WTC11 (cell line): ENCODE results near the gene TMCC2. TPM values are rescaled to one million over a fixed set of nuclear protein-coding genes. Genes with fewer than 3 reads are reported as not detected.

Experiments
- ATAC-seq: fragments of 200-7000 bp; cut with Tn5 transposase; 2 replicates; pipeline ENCODE4 v1.10.0; 2021; ENCODE audit warnings: mild to moderate bottlenecking, moderate library complexity
- CTCF ChIA-PET: fragments of 300-600 bp; sonication (Branson Sonifier 250); formaldehyde crosslinking; loops from one replicate; lab custom pipeline; 2021; ENCODE audit warnings: antibody characterized with exemption; lab: Charles Lee
- POLR2A ChIA-PET: fragments of 350-600 bp; sonication (Branson Sonifier 250); formaldehyde crosslinking; loops from one replicate; lab custom pipeline; 2021; ENCODE audit warnings: antibody characterized with exemption; lab: Charles Lee
- DNase-seq: peaks from one replicate; pipeline ENCODE4 v3.0.0; 2021; ENCODE audit warnings: low spot score
- H3K27ac Mint-ChIP-seq: 2 replicates; pipeline ENCODE4 v1.8.0; 2021; ENCODE audit warnings: mixed read lengths
- H3K27me3 Mint-ChIP-seq: 2 replicates; pipeline ENCODE4 v1.8.0; 2021; ENCODE audit warnings: low read depth, mild to moderate bottlenecking, moderate library complexity, mixed read lengths
- H3K36me3 Mint-ChIP-seq: 2 replicates; pipeline ENCODE4 v1.8.0; 2021; ENCODE audit warnings: mixed read lengths
- H3K4me1 Mint-ChIP-seq: 2 replicates; pipeline ENCODE4 v1.8.0; 2022; ENCODE audit warnings: mixed read lengths
- H3K4me3 Mint-ChIP-seq: 2 replicates; pipeline ENCODE4 v1.8.0; 2021; ENCODE audit warnings: mild to moderate bottlenecking, moderate library complexity, mixed read lengths
- H3K9me3 Mint-ChIP-seq: 2 replicates; pipeline ENCODE4 v1.8.0; 2021; ENCODE audit warnings: mixed read lengths
- ATF6 ChIP-seq: sonication (generic); formaldehyde crosslinking; IDR thresholded peaks from 2 replicates; pipeline ENCODE4 v1.8.1; 2023; ENCODE audit warnings: mild to moderate bottlenecking, missing genetic modification reagents
- CTCF ChIP-seq: fragments of 200-600 bp; IDR thresholded peaks from 2 replicates; pipeline ENCODE4 v1.8.0; 2022; ENCODE audit warnings: antibody characterized with exemption
- EMX1 ChIP-seq: fragments of 250-450 bp; sonication (Bioruptor Pico); IDR thresholded peaks from 2 replicates; pipeline ENCODE4 v1.8.0; 2021; ENCODE audit warnings: mild to moderate bottlenecking
- ERG ChIP-seq: fragments of 250-450 bp; sonication (Bioruptor Pico); IDR thresholded peaks from 2 replicates; pipeline ENCODE4 v1.8.0; 2021; ENCODE audit warnings: mild to moderate bottlenecking
- FOXP4 ChIP-seq: sonication (generic); formaldehyde crosslinking; IDR thresholded peaks from 2 replicates; pipeline ENCODE4 v1.8.0; 2022; ENCODE audit warnings: mild to moderate bottlenecking, missing genetic modification reagents
- GABPB1 ChIP-seq: sonication (generic); formaldehyde crosslinking; IDR thresholded peaks from 2 replicates; pipeline ENCODE4 v1.8.1; 2023; ENCODE audit warnings: mild to moderate bottlenecking, missing genetic modification reagents
- HMGA2 ChIP-seq: fragments of 250-450 bp; sonication (Bioruptor Pico); IDR thresholded peaks from 2 replicates; pipeline ENCODE4 v1.4.0; 2021; ENCODE audit warnings: mild to moderate bottlenecking, moderate library complexity
- MXD4 ChIP-seq: fragments of 250-450 bp; sonication (Bioruptor Pico); IDR thresholded peaks from 2 replicates; pipeline ENCODE4 v1.8.0; 2021; ENCODE audit warnings: mild to moderate bottlenecking, moderate library complexity, borderline replicate concordance
- MYBL2 ChIP-seq: sonication (generic); formaldehyde crosslinking; IDR thresholded peaks from 2 replicates; pipeline ENCODE4 v1.8.1; 2023; ENCODE audit warnings: mild to moderate bottlenecking, moderate library complexity, missing genetic modification reagents
- NFYB ChIP-seq: sonication (generic); formaldehyde crosslinking; conservative IDR thresholded peaks from 2 replicates; pipeline ENCODE4 v1.8.0; 2022; ENCODE audit warnings: low read depth, missing genetic modification reagents
- OVOL2 ChIP-seq: fragments of 250-450 bp; sonication (Bioruptor Pico); IDR thresholded peaks from 2 replicates; pipeline ENCODE4 v1.9.0; 2021; ENCODE audit warnings: mild to moderate bottlenecking, borderline replicate concordance
- SMAD4 ChIP-seq: sonication (generic); formaldehyde crosslinking; IDR thresholded peaks from 2 replicates; pipeline ENCODE4 v1.8.0; 2022; ENCODE audit warnings: mild to moderate bottlenecking, missing genetic modification reagents
- TEAD1 ChIP-seq: sonication (generic); formaldehyde crosslinking; IDR thresholded peaks from 2 replicates; pipeline ENCODE4 v1.8.0; 2022; ENCODE audit warnings: mild to moderate bottlenecking, missing genetic modification reagents
- ZNF263 ChIP-seq: sonication (generic); formaldehyde crosslinking; IDR thresholded peaks from 2 replicates; pipeline ENCODE4 v1.8.1; 2022; ENCODE audit warnings: low read depth, mild to moderate bottlenecking, moderate library complexity, missing genetic modification reagents
- ZNF396 ChIP-seq: fragments of 250-450 bp; sonication (Bioruptor Pico); IDR thresholded peaks from 2 replicates; pipeline ENCODE4 v1.8.0; 2021; ENCODE audit warnings: mild to moderate bottlenecking, moderate library complexity, borderline replicate concordance
- ZSCAN18 ChIP-seq: fragments of 250-450 bp; sonication (Bioruptor Pico); IDR thresholded peaks from 2 replicates; pipeline ENCODE4 v2.1.2; 2022; ENCODE audit warnings: mild to moderate bottlenecking, moderate library complexity
- total RNA-seq: library from RNA; stranded (reverse); gene quantifications from 3 replicates; pipeline ENCODE4 v1.2.3, GENCODE V29; 2021
- TF ChIP-seq, protein P1 (sequence below): fragments of 250-450 bp; sonication (Bioruptor Pico); IDR thresholded peaks from 2 replicates; pipeline ENCODE4 v1.9.0; 2021; ENCODE audit warnings: mild to moderate bottlenecking
- TF ChIP-seq, protein P2 (sequence below): sonication (generic); formaldehyde crosslinking; IDR thresholded peaks from 2 replicates; pipeline ENCODE4 v1.8.0; 2023; ENCODE audit warnings: mild to moderate bottlenecking, missing genetic modification reagents

Gene TMCC2
- total RNA-seq, 1 experiment from 2014 or later: 9.5 TPM

DNA sequence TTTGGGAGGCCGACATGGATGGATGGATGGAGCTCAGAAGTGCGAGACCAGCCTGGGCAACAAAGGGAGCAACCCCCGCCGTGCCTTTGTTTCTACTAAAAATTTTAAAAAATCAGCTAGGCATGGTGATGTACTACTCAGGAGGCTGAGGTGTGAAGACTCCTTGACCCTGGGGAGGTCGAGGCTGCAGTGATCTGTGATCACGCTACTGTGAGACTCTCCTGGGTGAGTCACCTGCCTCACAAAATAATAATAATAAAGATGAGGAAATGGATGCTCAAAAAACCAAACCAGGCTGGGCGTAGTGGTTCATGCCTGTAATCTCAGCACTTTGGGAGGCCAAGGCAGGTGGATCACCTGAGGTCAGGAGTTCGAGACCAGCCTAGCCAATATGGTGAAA is 35.5 kb upstream of the TMCC2 start:
- no peaks in the 10 kb centered on the region for H3K27me3 Mint-ChIP-seq
- no peak for TF ChIP-seq ATF6 (CRISPR knock-in tag)
- no peak for TF ChIP-seq SMAD4
- TF ChIP-seq GABPB1 (CRISPR knock-in tag): no peak
- no peak for TF ChIP-seq ZNF263 (CRISPR knock-in tag)
- TF ChIP-seq NFYB (CRISPR knock-in tag): no peak
- TF ChIP-seq MYBL2 (CRISPR knock-in tag): no peak
- no peak for TF ChIP-seq OVOL2 (CRISPR knock-in tag)
- no peak for TF ChIP-seq TEAD1 (CRISPR knock-in tag)
- no peak for TF ChIP-seq EMX1
- TF ChIP-seq MXD4 (CRISPR knock-in tag): no peak
- no peak for TF ChIP-seq ZNF396 (CRISPR knock-in tag)
- TF ChIP-seq CTCF: no peak
- TF ChIP-seq FOXP4: no peak
- TF ChIP-seq, protein P1, sequence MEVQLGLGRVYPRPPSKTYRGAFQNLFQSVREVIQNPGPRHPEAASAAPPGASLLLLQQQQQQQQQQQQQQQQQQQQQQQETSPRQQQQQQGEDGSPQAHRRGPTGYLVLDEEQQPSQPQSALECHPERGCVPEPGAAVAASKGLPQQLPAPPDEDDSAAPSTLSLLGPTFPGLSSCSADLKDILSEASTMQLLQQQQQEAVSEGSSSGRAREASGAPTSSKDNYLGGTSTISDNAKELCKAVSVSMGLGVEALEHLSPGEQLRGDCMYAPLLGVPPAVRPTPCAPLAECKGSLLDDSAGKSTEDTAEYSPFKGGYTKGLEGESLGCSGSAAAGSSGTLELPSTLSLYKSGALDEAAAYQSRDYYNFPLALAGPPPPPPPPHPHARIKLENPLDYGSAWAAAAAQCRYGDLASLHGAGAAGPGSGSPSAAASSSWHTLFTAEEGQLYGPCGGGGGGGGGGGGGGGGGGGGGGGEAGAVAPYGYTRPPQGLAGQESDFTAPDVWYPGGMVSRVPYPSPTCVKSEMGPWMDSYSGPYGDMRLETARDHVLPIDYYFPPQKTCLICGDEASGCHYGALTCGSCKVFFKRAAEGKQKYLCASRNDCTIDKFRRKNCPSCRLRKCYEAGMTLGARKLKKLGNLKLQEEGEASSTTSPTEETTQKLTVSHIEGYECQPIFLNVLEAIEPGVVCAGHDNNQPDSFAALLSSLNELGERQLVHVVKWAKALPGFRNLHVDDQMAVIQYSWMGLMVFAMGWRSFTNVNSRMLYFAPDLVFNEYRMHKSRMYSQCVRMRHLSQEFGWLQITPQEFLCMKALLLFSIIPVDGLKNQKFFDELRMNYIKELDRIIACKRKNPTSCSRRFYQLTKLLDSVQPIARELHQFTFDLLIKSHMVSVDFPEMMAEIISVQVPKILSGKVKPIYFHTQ (CRISPR knock-in tag): no peak
- TF ChIP-seq ERG (CRISPR knock-in tag): no peak
- no peak for TF ChIP-seq HMGA2 (CRISPR knock-in tag)
- TF ChIP-seq, protein P2, sequence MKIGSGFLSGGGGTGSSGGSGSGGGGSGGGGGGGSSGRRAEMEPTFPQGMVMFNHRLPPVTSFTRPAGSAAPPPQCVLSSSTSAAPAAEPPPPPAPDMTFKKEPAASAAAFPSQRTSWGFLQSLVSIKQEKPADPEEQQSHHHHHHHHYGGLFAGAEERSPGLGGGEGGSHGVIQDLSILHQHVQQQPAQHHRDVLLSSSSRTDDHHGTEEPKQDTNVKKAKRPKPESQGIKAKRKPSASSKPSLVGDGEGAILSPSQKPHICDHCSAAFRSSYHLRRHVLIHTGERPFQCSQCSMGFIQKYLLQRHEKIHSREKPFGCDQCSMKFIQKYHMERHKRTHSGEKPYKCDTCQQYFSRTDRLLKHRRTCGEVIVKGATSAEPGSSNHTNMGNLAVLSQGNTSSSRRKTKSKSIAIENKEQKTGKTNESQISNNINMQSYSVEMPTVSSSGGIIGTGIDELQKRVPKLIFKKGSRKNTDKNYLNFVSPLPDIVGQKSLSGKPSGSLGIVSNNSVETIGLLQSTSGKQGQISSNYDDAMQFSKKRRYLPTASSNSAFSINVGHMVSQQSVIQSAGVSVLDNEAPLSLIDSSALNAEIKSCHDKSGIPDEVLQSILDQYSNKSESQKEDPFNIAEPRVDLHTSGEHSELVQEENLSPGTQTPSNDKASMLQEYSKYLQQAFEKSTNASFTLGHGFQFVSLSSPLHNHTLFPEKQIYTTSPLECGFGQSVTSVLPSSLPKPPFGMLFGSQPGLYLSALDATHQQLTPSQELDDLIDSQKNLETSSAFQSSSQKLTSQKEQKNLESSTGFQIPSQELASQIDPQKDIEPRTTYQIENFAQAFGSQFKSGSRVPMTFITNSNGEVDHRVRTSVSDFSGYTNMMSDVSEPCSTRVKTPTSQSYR (CRISPR knock-in tag): no peak
- TF ChIP-seq ZSCAN18 (CRISPR knock-in tag): no peak
- TF ChIP-seq, all 79 proteins: peak for 0
- ATAC-seq (peak; percentile 25), DNase-seq (no peak)
- ChIA-PET POLR2A (no interaction called here), CTCF (interaction anchor here (1.0 to 2.5 kb wide), 6 partner anchors 9 to 131 kb away, joined by 4 to 10 read pairs (median 8); no protein-coding TSS in a partner anchor)
- H3K4me1 Mint-ChIP-seq: peaks cover 79% of the 10 kb centered on the region
- H3K9me3 Mint-ChIP-seq: no peaks in the 10 kb centered on the region
- H3K4me3 Mint-ChIP-seq: peak overlapping the region; percentile 52
- no peaks in the 10 kb centered on the region; the same call in 1 of the 2 replicates for H3K36me3 Mint-ChIP-seq
- peak overlapping the region; percentile 94 for H3K27ac Mint-ChIP-seq
